ENCODE results near the gene IL1RAPL2.
"Not testable (repeated sequence)": the region's sequence is repeated elsewhere in the genome, so short reads cannot be mapped to it uniquely, and the experiment has no call there.

Gene IL1RAPL2

GRCh38 chrX:104565791-104566680 lies at the start of gene IL1RAPL2:
IL1RAPL2 (plus strand) TSS chrX:104566199.
- peak; percentile 85 for DNase-seq

- DNase-seq, result no peak
Observed at GRCh38 chrX:104522386-104522785, 43.6 kb upstream of the IL1RAPL2 start.

GRCh38 chrX:104523858-104524257 lies 42.1 kb upstream of the IL1RAPL2 start:
- no peak for DNase-seq

- DNase-seq, result no peak
Observed at GRCh38 chrX:104539081-104539480, 26.9 kb upstream of the IL1RAPL2 start.

- not testable (repeated sequence) for DNase-seq
Observed at GRCh38 chrX:104542447-104542846, 23.6 kb upstream of the IL1RAPL2 start.

GRCh38 chrX:104564335-104564734 lies 1.7 kb upstream of the IL1RAPL2 start:
- DNase-seq, result no peak

- DNase-seq, result peak; percentile 34
Observed at GRCh38 chrX:104564921-104565703, 887 bp upstream of the IL1RAPL2 start.

GRCh38 chrX:104566681-104567501 lies 892 bp downstream of the IL1RAPL2 start:
- peak; percentile 52 for DNase-seq

- no peak for DNase-seq
Observed at GRCh38 chrX:104567506-104567905, 1.5 kb downstream of the IL1RAPL2 start.

GRCh38 chrX:104568304-104568915 lies 2.4 kb downstream of the IL1RAPL2 start:
- DNase-seq, result no peak

GRCh38 chrX:104618106-104618895 lies 52.3 kb downstream of the IL1RAPL2 start:
- DNase-seq, result no peak

- DNase-seq, result no peak
Observed at GRCh38 chrX:104621781-104622180, 55.8 kb downstream of the IL1RAPL2 start.

- peak; percentile 10 for DNase-seq
Observed at GRCh38 chrX:104641176-104641575, 75.2 kb downstream of the IL1RAPL2 start.

- no peak for DNase-seq
Observed at GRCh38 chrX:104647084-104647483, 81.1 kb downstream of the IL1RAPL2 start.

- DNase-seq, result no peak
Observed at GRCh38 chrX:104659005-104659744, 93.2 kb downstream of the IL1RAPL2 start.

GRCh38 chrX:104660092-104660491 lies 94.1 kb downstream of the IL1RAPL2 start:
- no peak for DNase-seq

GRCh38 chrX:104662694-104663093 lies 96.7 kb downstream of the IL1RAPL2 start:
- DNase-seq, result no peak

- no peak for DNase-seq
Observed at GRCh38 chrX:104665691-104666090, 99.7 kb downstream of the IL1RAPL2 start.

GRCh38 chrX:104668550-104668949 lies 102.6 kb downstream of the IL1RAPL2 start:
- peak; percentile 63 for DNase-seq

GRCh38 chrX:104669063-104669462 lies 103.1 kb downstream of the IL1RAPL2 start:
- no peak for DNase-seq

- no peak for DNase-seq
Observed at GRCh38 chrX:104670051-104670450, 104.1 kb downstream of the IL1RAPL2 start.
